Muscle layer of duodenum (tissue), 2 donors: ENCODE measurements around the gene PCDHGA6.
"Not testable (repeated sequence)": the region's sequence is repeated elsewhere in the genome, so short reads cannot be mapped to it uniquely, and the experiment has no call there.

Experiments
- H3K27ac ChIP-seq: one replicate; pipeline ENCODE4 v1.7.0; 2013; ENCODE audit warnings: mild to moderate bottlenecking, low read length
- H3K27me3 ChIP-seq: one replicate; pipeline ENCODE4 v1.7.0; 2013; ENCODE audit warnings: low read depth, mild to moderate bottlenecking, control low read depth, low read length
- H3K36me3 ChIP-seq, 2 donors: one replicate each; pipeline ENCODE4 v1.7.0; 2013; ENCODE audit warnings: low read length in 2 of 2, control low read depth in 1 of 2, mild to moderate bottlenecking in 1 of 2; ENCODE audit not compliant: insufficient read depth in 2 of 2, control insufficient read depth in 1 of 2
- H3K4me1 ChIP-seq, 2 donors: one replicate each; pipeline ENCODE4 v1.7.0; 2013; ENCODE audit warnings: low read length in 2 of 2, mild to moderate bottlenecking in 2 of 2, control low read depth in 1 of 2, moderate library complexity in 1 of 2; ENCODE audit not compliant: insufficient read depth in 2 of 2, control insufficient read depth in 1 of 2
- H3K4me3 ChIP-seq, 2 donors: one replicate each; pipeline ENCODE4 v1.7.0; 2013; ENCODE audit warnings: low read length in 2 of 2, low read depth in 1 of 2, mild to moderate bottlenecking in 1 of 2
- H3K9me3 ChIP-seq, 2 donors: one replicate each; pipeline ENCODE4 v1.7.0; 2013; ENCODE audit warnings: low read length in 2 of 2, control low read depth in 1 of 2, mild to moderate bottlenecking in 1 of 2; ENCODE audit not compliant: control insufficient read depth in 1 of 2
- donor health status: healthy.

PCDHGA6 gene

DNA sequence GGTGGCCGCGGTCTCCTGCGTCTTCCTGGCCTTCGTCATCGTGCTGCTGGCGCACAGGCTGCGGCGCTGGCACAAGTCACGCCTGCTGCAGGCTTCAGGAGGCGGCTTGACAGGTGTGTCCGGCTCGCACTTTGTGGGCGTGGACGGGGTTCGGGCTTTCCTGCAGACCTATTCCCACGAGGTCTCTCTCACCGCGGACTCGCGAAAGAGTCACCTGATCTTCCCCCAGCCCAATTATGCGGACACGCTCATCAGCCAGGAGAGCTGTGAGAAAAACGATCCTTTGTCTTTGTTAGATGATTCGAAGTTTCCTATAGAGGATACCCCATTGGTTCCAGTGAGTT, 41.6 kb downstream of the PCDHGA6 start:
- H3K9me3 ChIP-seq = peaks cover 50 to 77% of the 10 kb centered on the region in 2 donors
- H3K4me3 ChIP-seq = peak overlapping the region in 1 of 2 donors; percentile 70
- H3K27ac ChIP-seq, H3K27me3 ChIP-seq, H3K4me1 ChIP-seq: not testable (repeated sequence)
- peaks cover 0 to 20% of the 10 kb centered on the region in 2 donors for H3K36me3 ChIP-seq

GRCh38 chr5:141417494-141418172, 43.9 kb downstream of the PCDHGA6 start, which contains the start of gene PCDHGB7:
PCDHGB7 (plus strand) TSS chr5:141417677; CDS start chr5:141417860, 183 bp downstream.
- not testable (repeated sequence) for H3K27me3 ChIP-seq
- H3K9me3 ChIP-seq = peaks cover 61 to 84% of the 10 kb centered on the region in 2 donors

GRCh38 chr5:141419074-141419880, 45.6 kb downstream of the PCDHGA6 start:
- Histone ChIP-seq H3K36me3 (peaks cover 0 to 6% of the 10 kb centered on the region in 2 donors), H3K27ac (no peak overlapping the region), H3K4me3 (peak overlapping the region; percentile 19 to 66), H3K4me1 (peaks cover 0 to 20% of the 10 kb centered on the region in 2 donors), H3K9me3 (peaks cover 59 to 84% of the 10 kb centered on the region in 2 donors), H3K27me3 (no peaks in the 10 kb centered on the region)

More at GRCh38 chr5:141417494-141418172, 43.9 kb downstream of the PCDHGA6 start, which contains the start of gene PCDHGB7:
- peaks cover 0 to 14% of the 10 kb centered on the region in 2 donors for H3K36me3 ChIP-seq
- peaks cover 0 to 20% of the 10 kb centered on the region in 2 donors for H3K4me1 ChIP-seq
- H3K27ac ChIP-seq = not testable (repeated sequence)
- peak within 1 kb of the TSS; percentile 24 to 66 for H3K4me3 ChIP-seq

- Histone ChIP-seq H3K27me3 (no peaks in the 10 kb centered on the region), H3K4me1 (peaks cover 0 to 20% of the 10 kb centered on the region in 2 donors), H3K36me3 (peaks cover 0 to 12% of the 10 kb centered on the region in 2 donors), H3K4me3 (peak within 1 kb of the TSS; percentile 44 to 66), H3K9me3 (peaks cover 71 to 89% of the 10 kb centered on the region in 2 donors), H3K27ac (no peak within 1 kb of the TSS)
These were observed 47.3 kb downstream of the PCDHGA6 start, which contains the start of gene PCDHGA11 for GRCh38 chr5:141420855-141421488. PCDHGA11 (plus strand) TSS chr5:141421051; CDS start chr5:141421228, 177 bp downstream.

DNA sequence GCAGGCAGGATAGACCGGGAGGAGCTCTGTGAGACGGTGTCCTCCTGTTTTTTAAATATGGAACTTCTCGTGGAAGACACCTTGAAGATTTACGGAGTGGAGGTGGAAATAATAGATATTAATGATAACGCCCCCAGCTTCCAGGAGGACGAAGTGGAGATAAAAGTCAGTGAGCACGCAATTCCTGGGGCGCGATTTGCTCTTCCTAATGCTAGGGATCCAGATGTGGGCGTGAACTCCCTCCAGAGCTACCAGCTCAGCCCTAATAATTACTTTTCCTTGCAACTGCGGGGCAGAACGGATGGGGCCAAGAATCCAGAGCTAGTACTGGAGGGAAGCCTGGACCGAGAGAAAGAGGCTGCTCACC, 47.8 kb downstream of the PCDHGA6 start:
- Histone ChIP-seq H3K9me3 (peaks cover 71 to 91% of the 10 kb centered on the region in 2 donors), H3K27ac (no peak overlapping the region)

DNA sequence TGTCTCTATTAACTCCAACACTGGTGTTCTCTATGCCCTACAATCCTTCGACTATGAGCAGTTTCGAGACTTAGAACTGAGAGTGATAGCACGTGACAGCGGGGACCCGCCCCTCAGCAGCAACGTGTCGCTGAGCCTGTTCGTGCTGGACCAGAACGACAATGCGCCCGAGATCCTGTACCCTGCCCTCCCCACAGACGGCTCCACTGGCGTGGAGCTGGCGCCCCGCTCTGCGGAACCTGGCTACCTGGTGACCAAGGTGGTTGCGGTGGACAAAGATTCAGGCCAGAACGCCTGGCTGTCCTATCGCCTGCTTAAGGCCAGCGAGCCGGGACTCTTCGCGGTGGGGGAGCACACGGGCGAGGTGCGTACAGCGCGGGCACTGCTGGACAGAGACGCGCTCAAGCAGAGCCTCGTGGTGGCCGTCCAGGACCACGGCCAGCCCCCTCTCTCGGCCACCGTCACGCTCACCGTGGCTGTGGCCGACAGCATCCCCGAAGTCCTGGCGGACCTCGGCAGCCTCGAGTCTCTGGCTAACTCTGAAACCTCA, 49.1 kb downstream of the PCDHGA6 start:
- no peaks in the 10 kb centered on the region for H3K27me3 ChIP-seq
- H3K9me3 ChIP-seq = peaks cover 83 to 97% of the 10 kb centered on the region in 2 donors
- H3K36me3 ChIP-seq = peaks cover 0 to 17% of the 10 kb centered on the region in 2 donors
- no peak overlapping the region for H3K27ac ChIP-seq
- H3K4me3 ChIP-seq = peak overlapping the region in 1 of 2 donors; percentile 66
- peaks cover 0 to 20% of the 10 kb centered on the region in 2 donors for H3K4me1 ChIP-seq

More for the DNA sequence above, 47.8 kb downstream of the PCDHGA6 start:
- Histone ChIP-seq H3K4me1 (peaks cover 0 to 20% of the 10 kb centered on the region in 2 donors), H3K27me3 (no peaks in the 10 kb centered on the region), H3K4me3 (peak overlapping the region; percentile 44 to 66), H3K36me3 (peaks cover 0 to 17% of the 10 kb centered on the region in 2 donors)

DNA sequence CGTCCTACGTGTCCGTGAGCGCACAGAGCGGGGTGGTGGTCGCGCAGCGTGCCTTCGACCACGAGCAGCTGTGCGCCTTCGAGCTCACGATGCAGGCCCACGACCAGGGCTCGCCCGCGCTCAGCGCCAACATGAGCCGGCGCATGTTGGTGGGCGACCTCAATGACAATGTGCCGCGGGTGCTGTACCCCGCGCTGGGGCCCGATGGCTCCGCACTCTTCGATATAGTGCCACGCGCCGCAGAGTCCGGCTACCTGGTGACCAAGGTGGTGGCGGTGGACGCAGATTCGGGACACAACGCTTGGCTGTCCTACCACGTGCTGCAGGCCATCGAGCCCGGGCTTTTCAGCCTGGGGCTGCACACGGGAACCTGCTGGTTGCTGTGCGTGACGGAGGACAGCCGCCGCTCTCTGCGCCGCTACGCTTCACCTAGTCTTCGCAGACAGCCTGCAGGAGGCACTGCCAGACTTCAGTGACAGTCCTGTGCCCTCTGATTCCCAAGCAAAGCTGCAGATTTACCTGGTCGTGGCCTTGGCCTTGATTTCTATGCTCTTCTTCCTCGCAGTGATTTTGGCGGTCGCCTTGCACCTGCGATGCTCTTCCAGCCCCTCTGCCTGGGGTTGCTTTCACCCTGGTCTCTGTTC, 54.2 kb downstream of the PCDHGA6 start:
- Histone ChIP-seq H3K36me3 (peaks cover 0 to 11% of the 10 kb centered on the region in 2 donors), H3K9me3 (peaks cover 70 to 91% of the 10 kb centered on the region in 2 donors), H3K27me3 (no peaks in the 10 kb centered on the region), H3K4me1 (no peaks in the 10 kb centered on the region), H3K4me3 (peak overlapping the region; percentile 2 to 56), H3K27ac (no peak overlapping the region)
